Activated CD4-positive, alpha-beta memory T cell treated with anti-CD3 and anti-CD28 coated beads for 36 hours (primary cell): ENCODE data around the gene ASB1. TPM values are rescaled to one million over a fixed set of nuclear protein-coding genes. Genes with fewer than 3 reads are reported as not detected.

ENCODE experiments used
- CTCF ChIA-PET: fragments of 350-600 bp; sonication (Branson Sonifier 250); formaldehyde crosslinking; loops from one replicate; lab custom pipeline; 2021; ENCODE audit warnings: antibody characterized with exemption, inconsistent platforms; lab: Charles Lee
- POLR2A ChIA-PET: fragments of 350-600 bp; sonication (Branson Sonifier 250); formaldehyde crosslinking; loops from one replicate; lab custom pipeline; 2021; ENCODE audit warnings: antibody characterized with exemption; lab: Charles Lee
- DNase-seq: peaks from one replicate; pipeline ENCODE4 v3.0.0-alpha.2; 2020
- H3K27ac Mint-ChIP-seq: one replicate; pipeline ENCODE4 v1.8.0; 2021; ENCODE audit warnings: mixed read lengths
- H3K27me3 Mint-ChIP-seq: one replicate; pipeline ENCODE4 v1.8.0; 2021; ENCODE audit warnings: mixed read lengths
- H3K36me3 Mint-ChIP-seq: one replicate; pipeline ENCODE4 v1.8.0; 2021; ENCODE audit warnings: mixed read lengths
- H3K4me1 Mint-ChIP-seq: one replicate; pipeline ENCODE4 v1.8.0; 2021; ENCODE audit warnings: low read depth, mixed read lengths
- H3K4me3 Mint-ChIP-seq: one replicate; pipeline ENCODE4 v1.8.0; 2021; ENCODE audit warnings: mild to moderate bottlenecking, mixed read lengths
- H3K9me3 Mint-ChIP-seq: one replicate; pipeline ENCODE4 v1.8.0; 2021; ENCODE audit warnings: mixed read lengths
- intact Hi-C: fragments of 100-400 bp; cut with micrococcal nuclease; formaldehyde crosslinking; loops from one replicate; pipeline ENCODE4 v1.15.1; 2023
- total RNA-seq, 2 experiments: library from RNA; stranded (reverse); gene quantifications; one replicate each; pipeline ENCODE4 v1.2.3, GENCODE V29; 2021

The ASB1 gene
- total RNA-seq, 2 experiments from 2014 or later = 34.6 to 38.8 TPM

DNA sequence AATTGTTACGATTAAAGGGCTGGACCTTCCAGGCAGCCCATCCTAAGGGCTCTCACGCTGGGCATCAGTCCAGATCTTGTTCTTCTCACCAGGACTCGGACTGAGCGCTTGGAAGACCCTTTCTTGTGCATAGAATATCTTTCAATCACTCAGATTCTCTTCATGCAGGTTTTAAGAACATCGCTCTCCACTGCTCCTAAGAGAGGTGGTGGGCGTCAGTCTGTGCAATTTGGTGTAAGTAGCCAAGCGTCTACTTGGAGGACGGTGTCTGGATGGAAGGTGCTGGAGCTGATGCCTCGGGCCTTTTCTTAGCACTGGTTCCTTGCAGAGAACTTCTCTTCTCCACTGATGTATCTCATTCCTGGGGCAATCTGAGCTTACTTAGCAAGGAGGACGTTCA lies 68.7 kb downstream of the ASB1 start:
- Mint-ChIP-seq H3K4me1 (peaks cover 19% of the 10 kb centered on the region), H3K4me3 (no peak overlapping the region), H3K27me3 (no peaks in the 10 kb centered on the region), H3K27ac (no peak overlapping the region), H3K9me3 (no peaks in the 10 kb centered on the region), H3K36me3 (no peaks in the 10 kb centered on the region)
- no peak for DNase-seq
- POLR2A ChIA-PET = no interaction called here
- intact Hi-C loops = no loop called here
- CTCF ChIA-PET = no interaction called here

DNA sequence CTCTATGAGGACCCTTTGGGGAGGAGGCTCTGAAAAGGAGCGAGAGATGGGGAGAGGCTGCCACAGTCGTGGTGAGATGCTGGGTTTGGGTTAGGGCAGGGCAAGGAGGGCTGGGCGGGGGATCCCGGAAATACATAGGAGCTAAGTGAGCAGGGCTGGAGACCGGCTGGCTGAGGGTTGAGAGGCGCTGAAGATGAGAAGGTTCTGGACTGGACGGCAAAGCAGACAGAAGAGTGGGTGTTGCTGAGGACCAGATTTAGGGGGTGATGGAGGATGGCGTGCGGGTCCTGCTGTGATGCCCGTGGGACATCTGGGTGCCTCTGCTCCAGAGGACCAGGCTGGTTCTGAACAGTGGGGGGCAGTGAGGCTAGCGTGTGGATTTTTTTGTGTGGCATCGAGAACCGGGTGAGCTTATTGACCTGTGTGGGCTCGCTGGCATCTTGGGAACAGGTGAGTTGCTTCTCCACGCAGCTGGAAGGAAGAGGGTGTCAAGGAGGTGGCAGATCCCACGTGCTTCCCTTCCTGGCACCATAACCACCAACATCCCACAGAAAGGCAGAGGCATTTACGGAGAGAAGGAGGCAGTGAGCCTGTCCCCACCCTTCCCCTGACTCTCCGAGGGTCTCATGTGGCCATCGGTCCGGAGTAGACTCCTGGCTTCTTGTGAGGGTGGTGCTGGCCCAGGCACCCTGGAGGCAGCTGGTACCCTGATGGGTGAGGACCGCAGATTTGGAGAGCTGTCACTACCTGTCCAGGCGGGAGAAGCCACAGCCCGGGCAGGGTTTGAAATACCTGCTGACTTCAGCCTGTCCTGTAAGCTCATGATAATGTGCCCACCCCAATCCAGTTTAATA lies 70.3 kb downstream of the ASB1 start:
- Mint-ChIP-seq H3K36me3 (no peaks in the 10 kb centered on the region), H3K4me3 (no peak overlapping the region), H3K4me1 (peaks cover 19% of the 10 kb centered on the region), H3K27ac (no peak overlapping the region), H3K9me3 (no peaks in the 10 kb centered on the region), H3K27me3 (no peaks in the 10 kb centered on the region)
- POLR2A ChIA-PET = no interaction called here
- DNase-seq = no peak
- intact Hi-C loops = no loop called here
- CTCF ChIA-PET = no interaction called here

DNA sequence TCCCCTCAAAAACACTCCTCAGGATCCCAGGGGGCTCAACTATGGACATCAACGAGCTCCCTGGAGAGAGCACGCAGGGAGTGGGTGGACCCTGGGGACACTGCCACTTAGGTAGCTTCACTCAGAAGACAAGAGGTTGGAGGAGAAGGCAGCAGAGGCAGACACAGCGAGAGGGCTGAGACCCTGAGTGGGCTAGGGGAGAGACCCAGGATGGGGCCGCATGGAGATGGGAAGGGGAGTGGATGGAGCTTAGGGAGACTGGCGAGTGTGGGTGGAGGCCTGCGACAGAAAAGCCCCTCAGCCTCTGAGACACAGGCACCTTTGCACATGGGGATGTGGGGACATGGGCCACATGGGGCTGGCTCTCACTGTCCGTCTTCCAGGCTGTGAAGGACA lies 70.9 kb downstream of the ASB1 start:
- no peak overlapping the region for H3K4me3 Mint-ChIP-seq
- no peak overlapping the region for H3K27ac Mint-ChIP-seq
- H3K4me1 Mint-ChIP-seq = peaks cover 19% of the 10 kb centered on the region
- intact Hi-C loops = no loop called here
- POLR2A ChIA-PET = no interaction called here
- H3K36me3 Mint-ChIP-seq = no peaks in the 10 kb centered on the region
- CTCF ChIA-PET = no interaction called here
- no peak for DNase-seq
- H3K27me3 Mint-ChIP-seq = no peaks in the 10 kb centered on the region
- no peaks in the 10 kb centered on the region for H3K9me3 Mint-ChIP-seq

DNA sequence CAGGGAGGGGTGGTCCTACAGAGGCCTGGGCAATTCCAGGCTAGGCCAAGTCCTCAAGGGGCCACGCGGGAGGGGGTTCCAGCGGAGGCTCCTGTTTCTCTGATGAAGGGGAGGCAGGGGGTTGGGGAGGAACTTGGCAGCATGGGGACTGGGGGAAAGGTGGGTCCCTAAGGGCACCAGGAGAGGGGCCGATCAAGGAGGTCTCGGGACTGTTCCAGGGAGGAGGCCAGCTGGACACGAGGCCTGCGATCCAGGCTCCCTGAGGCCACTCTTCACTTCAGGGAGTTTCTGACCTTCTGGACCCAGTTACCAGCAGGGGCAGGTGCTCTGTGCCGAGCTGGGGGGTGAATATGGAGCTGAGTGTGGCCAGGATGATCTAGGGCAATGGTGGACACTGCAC lies 71.5 kb downstream of the ASB1 start:
- H3K4me3 Mint-ChIP-seq = no peak overlapping the region
- H3K27ac Mint-ChIP-seq = no peak overlapping the region
- CTCF ChIA-PET = no interaction called here

GRCh38 chr2:238498691-238499295 lies 72.1 kb downstream of the ASB1 start:
- POLR2A ChIA-PET = no interaction called here
- Mint-ChIP-seq H3K36me3 (no peaks in the 10 kb centered on the region), H3K27me3 (no peaks in the 10 kb centered on the region), H3K27ac (no peak overlapping the region), H3K4me1 (peaks cover 14% of the 10 kb centered on the region), H3K9me3 (no peaks in the 10 kb centered on the region), H3K4me3 (no peak overlapping the region)
- no peak for DNase-seq
- CTCF ChIA-PET = no interaction called here
- intact Hi-C loops = no loop called here

More for the DNA sequence above, 71.5 kb downstream of the ASB1 start:
- no peak for DNase-seq
- no peaks in the 10 kb centered on the region for H3K27me3 Mint-ChIP-seq
- no peaks in the 10 kb centered on the region for H3K9me3 Mint-ChIP-seq
- POLR2A ChIA-PET = no interaction called here
- no peaks in the 10 kb centered on the region for H3K36me3 Mint-ChIP-seq
- intact Hi-C loops = no loop called here
- H3K4me1 Mint-ChIP-seq = peaks cover 19% of the 10 kb centered on the region

DNA sequence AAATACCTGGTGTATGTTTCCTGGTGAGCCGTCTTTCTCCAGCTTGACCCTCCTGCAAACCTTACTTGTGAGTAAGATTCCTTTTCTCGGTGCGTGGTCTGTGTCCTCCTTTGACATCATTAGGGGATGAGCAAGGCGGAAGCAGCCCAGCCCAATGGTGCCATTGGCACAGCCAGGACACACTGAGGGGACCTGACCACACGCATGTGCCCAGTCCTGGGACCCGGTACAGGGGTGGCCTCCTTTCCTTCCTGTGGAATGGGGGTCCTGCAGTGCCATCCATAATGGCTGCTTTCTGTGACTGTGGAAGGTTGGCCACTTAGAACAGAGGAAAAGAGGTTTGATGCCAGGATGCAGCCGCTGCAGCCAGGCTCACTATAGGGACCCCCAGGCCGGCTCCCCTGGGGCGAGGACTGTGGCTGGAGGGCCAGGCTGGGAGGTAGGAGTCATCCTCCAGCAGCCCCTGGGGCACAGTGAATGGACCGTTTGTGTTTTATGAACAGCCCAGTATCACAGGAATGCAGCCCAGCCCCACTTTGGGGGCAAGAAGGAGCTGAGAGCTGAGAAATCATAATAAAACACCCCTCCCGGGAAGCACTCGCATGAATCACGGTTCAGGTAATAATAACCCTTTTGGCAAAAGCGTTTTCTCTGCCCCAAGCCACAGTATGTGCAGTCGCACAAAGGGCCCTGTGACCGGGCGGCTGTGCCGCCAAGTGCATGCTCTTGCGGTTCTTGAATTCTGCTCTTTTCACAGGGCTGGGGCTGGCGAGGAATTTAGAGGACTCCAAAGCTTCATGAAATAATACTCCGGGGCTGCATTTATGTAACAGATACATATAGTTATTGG lies 73.2 kb downstream of the ASB1 start:
- no peak overlapping the region for H3K27ac Mint-ChIP-seq
- no peaks in the 10 kb centered on the region for H3K9me3 Mint-ChIP-seq
- peak; percentile 1 for DNase-seq
- H3K27me3 Mint-ChIP-seq = no peaks in the 10 kb centered on the region
- no peaks in the 10 kb centered on the region for H3K36me3 Mint-ChIP-seq
- intact Hi-C loops = no loop called here
- ChIA-PET CTCF (interaction anchor here (0.6 kb wide), 1 partner anchor 589 kb away, joined by 3 read pairs; no protein-coding TSS in a partner anchor), POLR2A (no interaction called here)
- H3K4me1 Mint-ChIP-seq = peaks cover 3% of the 10 kb centered on the region
- no peak overlapping the region for H3K4me3 Mint-ChIP-seq

DNA sequence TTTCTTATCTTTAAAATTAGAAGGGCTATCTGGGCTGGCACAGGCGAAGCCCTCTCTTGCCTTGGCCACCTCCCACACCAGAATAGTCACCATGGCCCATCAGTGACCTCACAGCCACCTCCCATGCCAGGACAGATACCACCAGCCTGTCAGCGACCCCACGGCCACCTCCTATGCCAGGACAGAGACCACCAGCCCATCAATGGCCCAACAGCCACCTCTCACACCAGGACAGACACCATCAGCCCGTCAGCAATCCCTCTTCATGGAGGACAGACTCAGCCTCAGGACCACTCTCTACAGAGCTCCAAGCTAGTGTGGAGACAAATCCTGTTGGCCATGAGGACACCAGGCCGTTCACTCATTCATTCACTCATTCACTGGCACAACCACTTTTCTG lies 74.6 kb downstream of the ASB1 start:
- no peak for DNase-seq
- no peaks in the 10 kb centered on the region for H3K9me3 Mint-ChIP-seq
- POLR2A ChIA-PET = no interaction called here
- no peaks in the 10 kb centered on the region for H3K27me3 Mint-ChIP-seq
- H3K4me3 Mint-ChIP-seq = no peak overlapping the region
- intact Hi-C loops = no loop called here
- no peaks in the 10 kb centered on the region for H3K4me1 Mint-ChIP-seq
- no peak overlapping the region for H3K27ac Mint-ChIP-seq
- CTCF ChIA-PET = no interaction called here
- no peaks in the 10 kb centered on the region for H3K36me3 Mint-ChIP-seq

Other genes starting within 250 kb of the ASB1 start
- gene ILKAP, start 223.2 kb upstream of the ASB1 start, total RNA-seq = 10 to 100 TPM; 46.7 to 50.2 TPM
- 1 to 10 TPM; 3.1 to 3.3 TPM for gene HES6, start 186.9 kb upstream of the ASB1 start, total RNA-seq
- 1 to 10 TPM; 5.5 to 7.2 TPM for gene PER2, start 138.3 kb upstream of the ASB1 start, total RNA-seq
- gene TRAF3IP1, start 106.4 kb upstream of the ASB1 start, total RNA-seq = 1 to 10 TPM; 8.0 to 9.3 TPM